HUES64 (cell line): Measurements from ENCODE around the gene RHOT1.
"Not testable (repeated sequence)": the region's sequence is repeated elsewhere in the genome, so short reads cannot be mapped to it uniquely, and the experiment has no call there.

Experiments used
- H3K27ac ChIP-seq: 2 replicates; pipeline ENCODE4 v1.7.0; 2013; ENCODE audit warnings: low read depth, low read length, inconsistent platforms
- H3K27me3 ChIP-seq: 2 replicates; pipeline ENCODE4 v1.6.1; 2013; ENCODE audit warnings: mild to moderate bottlenecking, low read length; ENCODE audit not compliant: insufficient read depth
- H3K36me3 ChIP-seq: 2 replicates; pipeline ENCODE4 v1.6.1; 2013; ENCODE audit warnings: mild to moderate bottlenecking, low read length; ENCODE audit not compliant: insufficient read depth
- H3K4me1 ChIP-seq: 2 replicates; pipeline ENCODE4 v1.6.1; 2013; ENCODE audit warnings: mild to moderate bottlenecking, low read length, moderate library complexity; ENCODE audit not compliant: insufficient read depth
- H3K4me3 ChIP-seq: 2 replicates; pipeline ENCODE4 v1.5.1; 2013; ENCODE audit warnings: mild to moderate bottlenecking, low read length, moderate library complexity
- H3K9ac ChIP-seq: 2 replicates; pipeline ENCODE4 v1.6.1; 2013; ENCODE audit warnings: mild to moderate bottlenecking, low read depth, low read length
- H3K9me3 ChIP-seq: 2 replicates; pipeline ENCODE4 v1.6.1; 2013; ENCODE audit warnings: low read depth, low read length; ENCODE audit not compliant: insufficient read depth
- WGBS: fragments of 150-250, 120-280 bp; methylation state at CpG from one replicate; pipeline ENCODE4 v1.1.7; 2013; ENCODE audit warnings: missing lambda C conversion rate; 5-methylcytosine and 5-hydroxymethylcytosine counted together

Gene RHOT1

DNA sequence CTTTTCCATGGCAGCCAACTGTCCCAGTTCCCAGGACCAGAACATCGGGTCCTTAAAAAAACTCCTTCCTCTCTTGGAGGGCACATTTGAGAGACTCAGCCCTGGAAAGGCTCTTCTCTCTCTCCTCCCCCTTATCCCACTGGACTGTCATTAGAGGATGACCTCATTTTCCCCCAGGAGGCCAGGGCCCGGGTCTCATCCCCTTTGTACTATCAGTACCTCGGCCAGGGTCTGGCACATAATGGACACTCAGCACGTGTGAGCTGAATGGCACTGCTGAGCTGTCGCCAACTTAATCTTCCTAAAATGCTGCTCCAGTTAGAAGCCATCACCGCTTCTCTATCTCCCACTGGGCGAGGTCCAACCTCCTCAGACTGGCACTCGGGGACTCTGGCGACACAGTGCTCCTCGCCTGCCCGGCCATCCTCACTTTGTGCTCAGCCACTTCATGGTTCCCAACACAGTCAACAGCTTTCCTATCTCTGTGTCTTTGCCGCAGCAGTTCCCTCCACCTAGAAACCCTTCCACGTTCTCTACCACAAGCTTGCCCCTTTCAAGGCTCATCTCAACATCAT is 119.7 kb downstream of the RHOT1 start:
- Histone ChIP-seq H3K27ac (no peak overlapping the region), H3K9ac (no peak overlapping the region), H3K9me3 (no peaks in the 10 kb centered on the region), H3K36me3 (no peaks in the 10 kb centered on the region), H3K4me3 (no peak overlapping the region), H3K4me1 (peaks cover 25% of the 10 kb centered on the region), H3K27me3 (peaks cover 39% of the 10 kb centered on the region)
- WGBS: 81% methylated on average over 13 of the region's 13 CpGs

DNA sequence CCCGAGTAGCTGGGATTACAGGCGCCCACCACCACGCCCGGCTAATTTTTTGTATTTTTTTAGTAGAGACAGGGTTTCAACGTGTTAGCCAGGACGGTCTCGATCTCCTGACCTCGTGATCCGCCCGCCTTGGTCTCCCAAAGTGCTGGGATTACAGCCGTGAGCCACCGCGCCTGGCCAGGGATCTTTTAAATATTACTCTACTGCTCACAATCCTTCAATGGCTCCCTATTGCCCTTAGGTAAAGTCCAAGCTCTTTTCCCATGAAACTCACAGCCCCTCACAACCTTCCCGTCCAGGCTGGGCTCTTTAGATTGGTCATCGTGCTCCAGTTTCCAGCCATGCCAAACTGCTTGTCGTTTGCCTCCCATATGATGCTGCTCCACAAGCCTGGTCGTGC is 121.2 kb downstream of the RHOT1 start:
- peaks cover 53% of the 10 kb centered on the region for H3K27me3 ChIP-seq
- not testable (repeated sequence) for H3K27ac ChIP-seq, H3K36me3 ChIP-seq, H3K9ac ChIP-seq, H3K9me3 ChIP-seq, H3K4me3 ChIP-seq
- 91% methylated on average over 17 of the region's 17 CpGs for WGBS
- H3K4me1 ChIP-seq: peaks cover 34% of the 10 kb centered on the region

DNA sequence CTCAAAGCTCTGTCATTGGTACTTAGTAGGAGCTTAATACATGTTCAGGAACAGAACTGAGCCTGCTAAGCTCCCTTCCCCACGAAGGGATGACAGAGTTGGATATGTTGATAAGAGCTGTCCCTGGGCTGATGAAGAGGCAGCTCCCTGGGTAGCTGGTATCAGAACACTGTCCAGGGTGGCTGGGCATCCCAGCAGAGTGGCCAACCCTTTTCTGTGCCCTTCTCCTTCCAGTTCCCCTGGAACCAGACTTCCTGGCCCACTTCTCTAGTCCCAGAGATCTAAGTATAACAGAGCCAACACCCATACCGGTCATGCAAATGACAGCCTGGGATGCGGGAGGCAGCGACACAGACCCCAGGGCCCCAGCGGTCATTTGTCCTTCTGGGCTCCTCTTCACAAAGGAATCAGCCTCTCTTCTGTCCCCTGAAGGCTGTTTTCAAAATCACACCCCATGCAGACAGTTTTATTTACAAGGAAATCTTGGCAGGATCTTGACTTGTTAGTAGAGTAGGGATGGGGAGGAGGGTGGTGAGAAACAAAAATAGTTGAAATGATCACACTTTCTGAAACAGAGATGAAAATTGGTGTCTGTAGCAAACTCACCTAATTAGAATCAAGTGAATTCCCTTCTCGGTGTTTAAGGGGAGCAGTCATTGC is 122.0 kb downstream of the RHOT1 start:
- Histone ChIP-seq H3K9me3 (no peaks in the 10 kb centered on the region), H3K27me3 (peaks cover 60% of the 10 kb centered on the region), H3K27ac (no peak overlapping the region)

DNA sequence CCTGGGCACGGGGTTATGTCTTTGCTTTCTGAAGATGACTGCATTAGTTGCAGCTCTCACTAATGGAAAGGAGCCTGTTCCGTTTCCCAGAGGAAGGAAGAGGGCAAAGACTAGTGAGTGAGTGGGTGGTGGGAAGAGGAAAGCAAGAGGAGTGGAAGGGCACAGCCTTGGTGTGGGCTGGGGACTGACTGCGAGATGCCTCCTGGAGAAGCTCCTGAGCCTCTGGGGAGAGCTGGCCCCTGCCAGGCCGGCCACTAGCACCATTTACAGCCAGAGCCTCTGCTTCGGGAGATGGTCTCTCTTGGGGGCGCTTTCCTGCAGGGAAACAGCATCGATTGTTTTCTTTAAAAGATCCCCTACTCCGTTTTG is 122.5 kb downstream of the RHOT1 start:
- Histone ChIP-seq H3K4me3 (peak overlapping the region; percentile 70), H3K4me1 (peaks cover 28% of the 10 kb centered on the region), H3K9ac (no peak overlapping the region), H3K27ac (no peak overlapping the region), H3K27me3 (peaks cover 64% of the 10 kb centered on the region), H3K9me3 (no peaks in the 10 kb centered on the region), H3K36me3 (no peaks in the 10 kb centered on the region)
- WGBS: 16% methylated on average over 8 of the region's 8 CpGs

More for the DNA sequence above, 122.0 kb downstream of the RHOT1 start:
- Histone ChIP-seq H3K4me3 (peak overlapping the region; percentile 70), H3K9ac (no peak overlapping the region), H3K4me1 (peaks cover 30% of the 10 kb centered on the region), H3K36me3 (no peaks in the 10 kb centered on the region)
- 26% methylated on average over 6 of the region's 6 CpGs for WGBS

DNA sequence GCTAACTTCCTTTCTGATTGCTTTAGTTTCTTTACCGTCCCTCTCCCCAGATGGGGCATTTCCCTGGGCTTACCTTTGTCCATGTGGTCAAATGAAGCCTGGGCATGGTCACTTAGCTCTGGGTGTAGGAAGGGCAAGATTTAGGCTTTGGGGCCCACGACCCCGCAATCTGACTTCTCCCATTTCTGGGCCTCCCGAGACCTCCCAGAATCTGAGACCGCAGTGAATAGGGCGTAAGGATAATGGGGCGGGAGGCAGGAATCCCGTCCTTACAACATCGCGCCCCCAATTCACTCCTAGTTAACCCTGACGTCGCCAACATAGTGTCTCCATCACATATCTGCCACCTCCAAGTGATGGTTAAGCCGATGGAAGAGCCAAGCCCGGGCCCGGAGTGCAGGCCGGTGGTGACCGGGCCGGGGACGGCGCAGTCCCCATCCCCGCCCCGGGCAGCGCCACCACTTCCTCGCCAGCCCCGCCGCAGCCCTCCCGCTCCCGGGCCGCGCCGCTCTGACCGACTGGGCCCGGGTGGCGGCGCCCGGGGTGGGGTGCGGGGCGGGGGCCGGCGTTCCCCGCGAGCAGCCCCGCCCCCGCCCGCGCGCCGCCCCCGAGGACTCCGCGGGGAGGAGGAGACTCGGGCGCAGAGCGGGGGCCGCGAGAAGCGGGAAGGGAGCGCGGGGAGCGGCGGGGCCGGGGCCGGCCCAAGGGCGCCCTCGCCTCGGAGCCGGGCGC is 123.1 kb downstream of the RHOT1 start, which contains the start of gene RHBDL3:
TSS of gene RHBDL3 (plus strand) at position 641 of the 732 bp plus-strand sequence. CDS start 358 bp downstream, outside the sequence.
- H3K27ac ChIP-seq: no peak within 1 kb of the TSS
- under 1% methylated on average over 68 of the region's 68 CpGs for WGBS
- H3K9me3 ChIP-seq: no peaks in the 10 kb centered on the region
- H3K9ac ChIP-seq: no peak within 1 kb of the TSS; the same call in none of the 2 replicates
- peaks cover 64% of the 10 kb centered on the region for H3K27me3 ChIP-seq
- peak within 1 kb of the TSS; percentile 70 for H3K4me3 ChIP-seq
- H3K36me3 ChIP-seq: no peaks in the 10 kb centered on the region
- peaks cover 28% of the 10 kb centered on the region for H3K4me1 ChIP-seq

DNA sequence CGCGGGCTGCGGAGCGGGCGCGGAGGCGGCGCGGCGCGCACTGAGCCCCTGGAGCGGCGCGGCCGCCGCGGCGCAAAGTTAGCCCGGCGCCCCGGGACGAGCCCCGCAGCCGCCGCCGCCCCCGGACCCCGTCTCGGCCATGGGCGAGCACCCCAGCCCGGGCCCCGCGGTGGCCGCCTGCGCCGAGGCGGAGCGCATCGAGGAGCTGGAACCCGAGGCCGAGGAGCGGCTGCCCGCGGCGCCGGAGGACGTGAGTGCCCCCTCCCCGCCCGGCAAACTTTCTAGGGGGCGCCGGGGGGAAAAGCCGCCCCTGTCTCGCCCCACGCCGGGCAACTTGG is 123.7 kb downstream of the RHOT1 start:
- Histone ChIP-seq H3K4me3 (peak overlapping the region; percentile 70), H3K9ac (no peak overlapping the region; the same call in 1 of the 2 replicates), H3K27ac (no peak overlapping the region), H3K27me3 (peaks cover 64% of the 10 kb centered on the region), H3K36me3 (no peaks in the 10 kb centered on the region), H3K9me3 (no peaks in the 10 kb centered on the region), H3K4me1 (peaks cover 28% of the 10 kb centered on the region)
- under 1% methylated on average over 55 of the region's 55 CpGs for WGBS

DNA sequence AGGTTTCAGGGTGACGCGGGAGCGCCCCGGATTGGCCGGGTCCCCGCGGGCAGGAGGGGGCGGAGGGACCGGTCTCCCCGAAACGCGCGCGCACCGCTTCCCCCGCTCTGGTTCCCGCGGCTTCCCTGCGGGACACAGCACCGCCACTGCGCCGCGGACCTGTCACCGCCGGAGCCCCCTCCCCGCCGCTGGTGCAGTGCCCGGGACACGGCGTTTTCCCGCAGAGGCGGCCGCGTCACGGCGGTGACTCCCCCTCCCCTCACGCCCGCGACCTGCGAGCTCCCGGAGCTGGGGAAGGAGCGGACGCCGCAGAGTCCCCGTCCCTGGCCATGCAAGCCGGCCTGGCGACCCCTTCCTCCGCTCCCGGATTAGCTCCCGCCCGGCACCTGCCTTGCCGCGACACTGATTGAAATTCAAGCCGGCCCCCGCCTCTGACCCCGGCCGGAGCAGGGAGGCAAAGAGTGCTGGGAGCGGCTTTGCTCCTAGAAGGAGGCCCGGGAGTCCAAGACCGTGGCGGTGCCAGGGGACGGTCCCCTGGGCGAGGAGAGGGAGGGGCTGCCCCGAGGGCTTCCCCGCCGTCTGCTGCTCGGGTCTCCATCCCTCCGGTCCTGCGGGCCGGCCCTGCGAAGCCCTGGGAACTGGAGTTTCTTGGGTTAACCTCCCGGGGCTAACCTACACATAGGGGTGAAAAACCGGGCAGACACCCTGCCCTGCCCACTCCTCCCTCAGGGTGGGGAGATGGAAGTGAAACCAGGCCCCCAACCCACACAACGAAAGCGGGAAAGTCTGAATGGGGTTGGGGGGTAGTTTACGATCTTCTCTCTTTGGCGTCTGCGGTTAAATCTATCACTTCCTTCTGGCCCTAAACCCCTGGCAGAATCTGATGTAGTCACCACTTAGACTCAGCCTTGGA is 124.3 kb downstream of the RHOT1 start:
- WGBS: under 1% methylated on average over 73 of the region's 78 CpGs
- Histone ChIP-seq H3K9ac (no peak overlapping the region; the same call in 1 of the 2 replicates), H3K27ac (no peak overlapping the region), H3K9me3 (no peaks in the 10 kb centered on the region), H3K4me3 (peak overlapping the region; percentile 70), H3K27me3 (peaks cover 64% of the 10 kb centered on the region), H3K4me1 (peaks cover 27% of the 10 kb centered on the region), H3K36me3 (no peaks in the 10 kb centered on the region)

DNA sequence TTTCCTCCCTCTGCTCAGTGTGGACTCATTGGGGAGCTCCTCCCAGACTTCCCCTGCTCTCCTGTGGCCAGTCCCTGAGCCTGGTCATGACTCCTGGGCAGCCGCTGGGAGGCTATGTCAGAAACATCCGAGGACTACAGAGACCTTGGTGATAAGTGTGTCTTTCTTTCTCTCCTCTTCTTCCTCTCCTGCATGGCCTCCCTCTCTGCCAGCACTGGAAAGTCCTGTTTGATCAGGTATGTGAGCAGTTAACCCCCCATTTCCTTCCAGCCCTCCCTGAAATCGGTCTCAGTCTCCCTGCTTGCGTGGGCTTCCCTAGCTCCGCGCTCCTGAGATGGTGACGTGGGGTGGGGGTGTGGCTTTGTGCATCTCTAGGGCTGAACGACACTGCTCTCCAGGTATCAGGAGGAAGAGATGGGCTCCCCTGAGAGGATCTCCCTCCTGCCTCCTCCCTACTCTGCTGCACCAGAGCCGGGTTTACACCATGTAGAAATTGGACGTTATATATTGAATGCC is 125.4 kb downstream of the RHOT1 start:
- H3K27ac ChIP-seq: no peak overlapping the region
- peaks cover 34% of the 10 kb centered on the region for H3K4me1 ChIP-seq
- H3K36me3 ChIP-seq: no peaks in the 10 kb centered on the region
- peaks cover 57% of the 10 kb centered on the region for H3K27me3 ChIP-seq
- WGBS: 10% methylated on average over 9 of the region's 10 CpGs
- H3K9me3 ChIP-seq: no peaks in the 10 kb centered on the region
- H3K4me3 ChIP-seq: peak overlapping the region; percentile 26
- no peak overlapping the region for H3K9ac ChIP-seq

DNA sequence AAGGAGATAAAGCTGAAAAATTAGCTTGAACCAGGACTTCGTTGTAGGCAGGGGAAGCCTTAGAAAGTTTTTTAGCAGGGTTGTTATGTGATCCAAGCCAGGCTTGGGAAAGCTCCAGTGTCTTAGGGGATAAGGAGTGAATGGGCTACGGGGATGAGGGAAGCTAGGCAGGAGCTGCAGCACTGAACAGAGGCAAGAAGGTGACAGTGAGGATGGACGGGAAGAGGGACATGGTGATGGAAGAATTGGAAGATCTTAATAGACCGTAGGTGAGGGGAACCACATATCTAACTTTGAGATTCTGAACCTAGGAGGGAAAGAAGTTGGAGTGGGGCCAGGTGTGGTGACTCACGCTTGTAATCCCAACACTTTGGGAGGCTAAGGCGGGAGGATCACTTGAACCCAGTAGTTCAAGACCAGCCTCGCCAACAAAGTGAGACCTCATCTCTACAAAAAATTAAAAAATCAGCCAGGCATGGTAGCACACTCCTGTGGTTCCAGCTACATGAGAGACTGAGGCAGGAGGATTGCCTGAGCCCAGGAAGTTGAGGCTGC is 126.5 kb downstream of the RHOT1 start:
- Histone ChIP-seq H3K4me3 (no peak overlapping the region), H3K27ac (no peak overlapping the region), H3K9me3 (no peaks in the 10 kb centered on the region), H3K9ac (no peak overlapping the region), H3K27me3 (peaks cover 50% of the 10 kb centered on the region), H3K36me3 (no peaks in the 10 kb centered on the region), H3K4me1 (peaks cover 35% of the 10 kb centered on the region)
- 92% methylated on average over 7 of the region's 7 CpGs for WGBS

DNA sequence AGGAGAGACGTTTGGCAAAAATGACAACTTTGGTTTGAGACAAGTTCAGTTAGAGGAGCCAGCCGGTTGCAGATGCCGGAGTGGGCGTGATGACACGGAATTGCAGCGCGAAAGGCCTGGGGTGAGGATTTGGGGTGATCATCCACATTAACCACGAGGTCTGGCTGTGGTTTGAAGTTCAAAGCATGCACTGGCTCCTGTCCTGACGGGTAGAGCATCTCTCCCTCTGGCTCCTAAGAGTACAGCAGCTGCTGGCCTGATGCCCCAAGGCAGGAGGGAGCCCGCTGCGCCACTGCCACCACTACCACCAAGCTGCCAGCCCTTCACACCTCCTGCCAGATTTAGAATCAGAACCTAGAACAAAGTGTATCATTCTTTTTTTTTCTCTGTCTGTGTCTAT is 127.1 kb downstream of the RHOT1 start:
- H3K4me1 ChIP-seq: peaks cover 40% of the 10 kb centered on the region
- peaks cover 45% of the 10 kb centered on the region for H3K27me3 ChIP-seq
- H3K9ac ChIP-seq: no peak overlapping the region
- H3K4me3 ChIP-seq: no peak overlapping the region
- 85% methylated on average over 11 of the region's 11 CpGs for WGBS
- H3K27ac ChIP-seq: no peak overlapping the region
- no peaks in the 10 kb centered on the region for H3K9me3 ChIP-seq
- H3K36me3 ChIP-seq: no peaks in the 10 kb centered on the region
